NCI-H1417 treated with DMSO at 0.1 percent for 48 hours (cell line): ENCODE results near the gene DDX24.

ENCODE experiments used
- DNase-seq: peaks from one replicate; lab custom pipeline; 2025; lab: John Stamatoyannopoulos, UW

Gene DDX24

GRCh38 chr14:94046696-94047250, 34.2 kb downstream of the DDX24 start:
- no peak for DNase-seq

GRCh38 chr14:94045563-94046345, 35.2 kb downstream of the DDX24 start:
- DNase-seq: no peak

GRCh38 chr14:94045101-94045500, 35.9 kb downstream of the DDX24 start:
- DNase-seq: no peak

- no peak for DNase-seq
Measured at GRCh38 chr14:94044476-94045091, 36.4 kb downstream of the DDX24 start.

GRCh38 chr14:94043756-94044475, 37.1 kb downstream of the DDX24 start:
- no peak for DNase-seq

- no peak for DNase-seq
Measured at GRCh38 chr14:94043111-94043755, 37.8 kb downstream of the DDX24 start.

- DNase-seq: no peak
Measured at GRCh38 chr14:94042433-94043091, 38.4 kb downstream of the DDX24 start.

- no peak for DNase-seq
Measured at GRCh38 chr14:94041551-94042346, 39.3 kb downstream of the DDX24 start.

GRCh38 chr14:94040796-94041195, 40.2 kb downstream of the DDX24 start:
- DNase-seq: no peak

- DNase-seq: no peak
Measured at GRCh38 chr14:94040247-94040646, 40.8 kb downstream of the DDX24 start.

- no peak for DNase-seq
Measured at GRCh38 chr14:94038921-94039629, 41.9 kb downstream of the DDX24 start.

- DNase-seq: no peak
Measured at GRCh38 chr14:94038510-94038909, 42.5 kb downstream of the DDX24 start.

GRCh38 chr14:94037954-94038353, 43.0 kb downstream of the DDX24 start:
- no peak for DNase-seq

- DNase-seq: no peak
Measured at GRCh38 chr14:94036313-94037167, 44.5 kb downstream of the DDX24 start.

GRCh38 chr14:94034886-94035285, 46.1 kb downstream of the DDX24 start:
- no peak for DNase-seq

- no peak for DNase-seq
Measured at GRCh38 chr14:94031883-94032279, 49.1 kb downstream of the DDX24 start.

GRCh38 chr14:94031161-94031882, 49.7 kb downstream of the DDX24 start:
- no peak for DNase-seq

GRCh38 chr14:94030571-94030970, 50.4 kb downstream of the DDX24 start:
- no peak for DNase-seq
